ENCODE measurements around the gene DHRS12. TPM values are rescaled to one million over a fixed set of nuclear protein-coding genes. Genes with fewer than 3 reads are reported as not detected.

DHRS12 gene
- total and polyA plus RNA-seq, 12 donors: 4.3 to 33.9 (median 11.6) TPM

- peaks cover 0 to 9% of the 10 kb centered on the region in 2 donors for H3K36me3 ChIP-seq (replicated peaks in 1 of 2)
- TF ChIP-seq CTCF (IDR thresholded peaks at IDR 0.05): no peak
- no peak for TF ChIP-seq POLR2A (IDR thresholded peaks at IDR 0.05)
- H3K4me1 ChIP-seq (replicated peaks in 1 of 2): peaks cover 0 to 32% of the 10 kb centered on the region in 2 donors
- no peak overlapping the region for H3K4me3 ChIP-seq
- H3K9me3 ChIP-seq (replicated peaks in 1 of 3): peaks cover 0 to under 1% (median 0%) of the 10 kb centered on the region in 3 donors
- DNase-seq: no peak
- peak overlapping the region in 1 of 5 donors; percentile 14 for H3K27ac ChIP-seq
- WGBS, 4 donors: 93 to 100% (median 97%) methylated on average over 2 of the region's 2 CpGs
- intact Hi-C loops (cut with DNase I): no loop called here
- H3K27me3 ChIP-seq: no peaks in the 10 kb centered on the region
These were observed 61.4 kb downstream of the DHRS12 start for GRCh38 chr13:51742611-51743010.

GRCh38 chr13:51742031-51742430, 61.9 kb downstream of the DHRS12 start:
- Histone ChIP-seq H3K27ac (peak overlapping the region in 2 of 5 donors; percentile 61 to 72), H3K27me3 (no peaks in the 10 kb centered on the region), H3K36me3 (replicated peaks in 1 of 2) (peaks cover 0 to 9% of the 10 kb centered on the region in 2 donors), H3K4me3 (no peak overlapping the region), H3K4me1 (replicated peaks in 1 of 2) (peaks cover 0 to 32% of the 10 kb centered on the region in 2 donors), H3K9me3 (replicated peaks in 1 of 3) (no peaks in the 10 kb centered on the region)
- TF ChIP-seq POLR2A (IDR thresholded peaks at IDR 0.05): no peak
- TF ChIP-seq CTCF (IDR thresholded peaks at IDR 0.05): no peak
- no peak for DNase-seq
- intact Hi-C loops (cut with DNase I): no loop called here
- 67 to 91% (median 88%) methylated on average over 2 of the region's 2 CpGs for WGBS, 4 donors

- Histone ChIP-seq H3K27me3 (no peaks in the 10 kb centered on the region), H3K4me3 (no peak overlapping the region), H3K36me3 (replicated peaks in 1 of 2) (peaks cover 0 to 9% of the 10 kb centered on the region in 2 donors), H3K4me1 (replicated peaks in 1 of 2) (peaks cover 0 to 32% of the 10 kb centered on the region in 2 donors), H3K27ac (peak overlapping the region; percentile 25 to 72 (median 28)), H3K9me3 (replicated peaks in 1 of 3) (no peaks in the 10 kb centered on the region)
- intact Hi-C loops (cut with DNase I): no loop called here
- WGBS, 4 donors: 45 to 49% (median 46%) methylated on average over 5 of the region's 5 CpGs
- peak in 3 of 7 donors; percentile 45 to 58 (median 54) for DNase-seq
- no peak for TF ChIP-seq POLR2A (IDR thresholded peaks at IDR 0.05)
- TF ChIP-seq CTCF (IDR thresholded peaks at IDR 0.05): no peak
These were observed 63.3 kb downstream of the DHRS12 start for GRCh38 chr13:51740698-51741097.

- peak overlapping the region; percentile 28 to 72 (median 57) for H3K27ac ChIP-seq
- H3K4me3 ChIP-seq: no peak overlapping the region
- H3K27me3 ChIP-seq: no peaks in the 10 kb centered on the region
- WGBS, 4 donors: 59 to 75% (median 68%) methylated on average over 6 of the region's 6 CpGs
- no peak for TF ChIP-seq CTCF (IDR thresholded peaks at IDR 0.05)
- TF ChIP-seq POLR2A (IDR thresholded peaks at IDR 0.05): no peak
- peaks cover 0 to 32% of the 10 kb centered on the region in 2 donors for H3K4me1 ChIP-seq (replicated peaks in 1 of 2)
- no peaks in the 10 kb centered on the region for H3K9me3 ChIP-seq (replicated peaks in 1 of 3)
- H3K36me3 ChIP-seq (replicated peaks in 1 of 2): peaks cover 0 to 9% of the 10 kb centered on the region in 2 donors
- intact Hi-C loops (cut with DNase I): loop anchor here (5.0 to 10.0 kb wide), 2 partner anchors 144 to 152 kb away; no protein-coding TSS in a partner anchor
- no peak for DNase-seq
These were observed 64.8 kb downstream of the DHRS12 start for GRCh38 chr13:51739027-51739764.

Measured in adrenal gland (tissue), 12 donors.